ENCODE results near the gene SIAE. TPM values are rescaled to one million over a fixed set of nuclear protein-coding genes. Genes with fewer than 3 reads are reported as not detected.

The SIAE gene
- total RNA-seq, 4 donors from 2014 or later = 2.7 to 7.5 (median 4.0) TPM

DNA sequence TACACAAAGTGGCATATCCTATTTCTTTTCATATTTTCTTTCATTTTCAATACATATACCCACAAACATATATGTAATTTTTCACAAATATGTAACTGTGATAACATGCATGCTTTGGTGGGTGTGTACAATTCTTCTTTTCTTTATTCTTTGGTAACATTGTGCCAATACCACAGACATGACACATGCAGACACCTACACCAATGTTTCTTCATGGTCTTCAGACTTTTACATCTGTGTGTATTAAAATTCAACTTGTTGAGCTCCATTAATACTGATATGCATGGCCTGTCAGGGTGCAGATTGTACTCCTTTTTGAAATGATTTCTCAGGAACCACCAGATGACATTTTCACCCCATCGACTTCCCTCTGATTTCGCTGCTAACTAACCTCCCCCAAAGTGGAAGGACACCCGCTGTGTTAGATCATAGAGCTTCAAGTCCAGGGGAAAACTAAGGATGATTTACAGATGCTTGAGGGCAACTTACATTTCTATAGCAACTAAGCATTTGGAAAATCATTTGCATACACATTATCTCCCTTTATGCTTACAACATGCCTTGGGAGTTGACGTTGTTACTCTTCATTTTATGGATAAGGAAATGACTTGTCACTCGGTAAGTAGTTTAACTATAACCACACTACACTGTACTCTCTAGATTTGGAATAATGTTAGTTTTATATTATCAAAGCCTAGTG, 72.8 kb downstream of the SIAE start:
- Histone ChIP-seq H3K27me3 (peaks cover 9% of the 10 kb centered on the region), H3K9me3 (no peaks in the 10 kb centered on the region), H3K36me3 (no peaks in the 10 kb centered on the region), H3K4me1 (no peaks in the 10 kb centered on the region), H3K27ac (no peak overlapping the region), H3K4me3 (no peak overlapping the region)
- TF ChIP-seq, protein P1, sequence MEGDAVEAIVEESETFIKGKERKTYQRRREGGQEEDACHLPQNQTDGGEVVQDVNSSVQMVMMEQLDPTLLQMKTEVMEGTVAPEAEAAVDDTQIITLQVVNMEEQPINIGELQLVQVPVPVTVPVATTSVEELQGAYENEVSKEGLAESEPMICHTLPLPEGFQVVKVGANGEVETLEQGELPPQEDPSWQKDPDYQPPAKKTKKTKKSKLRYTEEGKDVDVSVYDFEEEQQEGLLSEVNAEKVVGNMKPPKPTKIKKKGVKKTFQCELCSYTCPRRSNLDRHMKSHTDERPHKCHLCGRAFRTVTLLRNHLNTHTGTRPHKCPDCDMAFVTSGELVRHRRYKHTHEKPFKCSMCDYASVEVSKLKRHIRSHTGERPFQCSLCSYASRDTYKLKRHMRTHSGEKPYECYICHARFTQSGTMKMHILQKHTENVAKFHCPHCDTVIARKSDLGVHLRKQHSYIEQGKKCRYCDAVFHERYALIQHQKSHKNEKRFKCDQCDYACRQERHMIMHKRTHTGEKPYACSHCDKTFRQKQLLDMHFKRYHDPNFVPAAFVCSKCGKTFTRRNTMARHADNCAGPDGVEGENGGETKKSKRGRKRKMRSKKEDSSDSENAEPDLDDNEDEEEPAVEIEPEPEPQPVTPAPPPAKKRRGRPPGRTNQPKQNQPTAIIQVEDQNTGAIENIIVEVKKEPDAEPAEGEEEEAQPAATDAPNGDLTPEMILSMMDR (IDR thresholded peaks at IDR 0.05) = no peak
- TF ChIP-seq POLR2A (IDR thresholded peaks at IDR 0.05) = no peak
- no peak for ATAC-seq
- 31 to 58% methylated on average over 4 to 5 of the region's 5 CpGs for WGBS, 2 donors (ENCODE audit: low coverage in 1 of 2)

DNA sequence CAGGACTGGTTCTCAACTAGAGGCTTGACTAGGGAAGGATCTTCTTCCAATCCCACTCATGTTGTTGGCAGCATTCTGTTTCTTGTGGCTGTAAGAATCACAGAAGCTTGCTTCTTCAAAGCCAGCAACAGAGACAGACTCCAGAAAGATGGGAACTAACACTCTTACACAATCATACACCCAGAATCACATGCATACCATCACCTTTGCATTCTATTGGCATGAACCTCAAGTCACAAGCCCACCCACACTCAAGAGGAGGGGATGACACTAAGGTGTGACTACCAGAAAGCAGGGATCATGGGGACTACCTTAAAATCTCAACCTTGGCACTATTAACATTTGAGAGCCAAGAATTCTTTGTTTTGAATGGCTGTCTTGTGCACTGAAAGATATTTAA, 75.9 kb downstream of the SIAE start:
- Histone ChIP-seq H3K27ac (no peak overlapping the region), H3K27me3 (peaks cover 30% of the 10 kb centered on the region), H3K9me3 (no peaks in the 10 kb centered on the region), H3K36me3 (no peaks in the 10 kb centered on the region), H3K4me3 (no peak overlapping the region), H3K4me1 (no peaks in the 10 kb centered on the region)
- ATAC-seq = no peak
- TF ChIP-seq, protein P1 (IDR thresholded peaks at IDR 0.05) = no peak
- no peak for TF ChIP-seq EP300 (IDR thresholded peaks at IDR 0.05)
- no peak for TF ChIP-seq POLR2A (IDR thresholded peaks at IDR 0.05)
- TF ChIP-seq POLR2AphosphoS5 (IDR thresholded peaks at IDR 0.05) = no peak

DNA sequence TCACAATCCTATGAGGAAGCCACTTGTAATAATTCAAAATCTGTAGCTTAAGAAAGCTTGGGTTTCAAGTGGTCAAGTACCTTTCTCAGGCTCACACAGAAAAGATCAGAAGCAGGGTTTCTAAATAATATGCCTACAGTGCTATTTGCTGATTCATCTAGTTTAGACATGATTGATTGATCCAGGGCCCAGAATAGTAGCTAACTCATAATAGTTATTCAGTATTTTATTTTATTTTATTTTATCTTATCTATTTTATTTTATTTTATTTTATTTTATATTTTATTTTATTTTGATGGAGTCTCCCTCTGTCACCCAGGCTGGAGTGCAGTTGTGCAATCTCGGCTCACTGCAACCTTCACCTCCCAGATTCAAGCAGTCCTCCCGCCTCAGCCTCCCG, 78.2 kb downstream of the SIAE start:
- 80% methylated on average over 1 of the region's 3 CpGs; no CpG with 5 or more reads in 1 of the 2 donors for WGBS, 2 donors (ENCODE audit: low coverage in 1 of 2)
- H3K36me3 ChIP-seq = no peaks in the 10 kb centered on the region
- no peak for ATAC-seq

GRCh38 chr11:124592627-124593026, 80.9 kb downstream of the SIAE start:
- H3K4me3 ChIP-seq = no peak overlapping the region
- TF ChIP-seq POLR2AphosphoS5 (IDR thresholded peaks at IDR 0.05) (no peak), POLR2A (IDR thresholded peaks at IDR 0.05) (no peak), EP300 (IDR thresholded peaks at IDR 0.05) (no peak)
- TF ChIP-seq, protein P1 (IDR thresholded peaks at IDR 0.05) = no peak
- 87 to 92% methylated on average over 4 to 6 of the region's 6 CpGs for WGBS, 2 donors (ENCODE audit: low coverage in 1 of 2)
- H3K4me1 ChIP-seq = no peaks in the 10 kb centered on the region
- H3K36me3 ChIP-seq = no peaks in the 10 kb centered on the region
- H3K27ac ChIP-seq = no peak overlapping the region
- ATAC-seq = no peak
- peaks cover 44% of the 10 kb centered on the region for H3K27me3 ChIP-seq
- no peaks in the 10 kb centered on the region for H3K9me3 ChIP-seq

More for the DNA sequence above, 78.2 kb downstream of the SIAE start:
- H3K4me1 ChIP-seq = no peaks in the 10 kb centered on the region
- no peak overlapping the region for H3K4me3 ChIP-seq
- no peaks in the 10 kb centered on the region for H3K9me3 ChIP-seq
- peaks cover 36% of the 10 kb centered on the region for H3K27me3 ChIP-seq
- no peak overlapping the region for H3K27ac ChIP-seq
- no peak for TF ChIP-seq POLR2AphosphoS5 (IDR thresholded peaks at IDR 0.05)
- TF ChIP-seq EP300 (IDR thresholded peaks at IDR 0.05) = no peak
- TF ChIP-seq, protein P1 (IDR thresholded peaks at IDR 0.05) = no peak
- TF ChIP-seq POLR2A (IDR thresholded peaks at IDR 0.05) = no peak

DNA sequence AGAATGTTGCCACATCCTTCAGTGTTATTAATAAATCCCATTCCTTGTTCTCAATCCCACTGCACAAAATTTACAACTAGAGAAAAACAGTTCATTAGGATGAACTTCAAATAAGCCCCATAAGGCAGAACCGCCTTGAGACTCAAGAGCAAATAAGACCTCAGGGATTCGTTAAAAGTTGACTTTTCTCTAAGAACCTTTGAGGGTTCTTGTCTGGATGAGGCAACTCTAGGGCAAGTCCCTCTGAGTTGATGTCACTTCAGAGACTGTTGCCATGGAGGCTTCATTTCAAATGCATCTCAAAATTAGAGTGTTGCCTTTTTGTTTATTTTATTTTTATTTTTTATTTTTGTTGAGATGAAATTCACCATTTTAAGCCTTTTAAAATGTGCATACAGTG, 82.1 kb downstream of the SIAE start:
- WGBS, 2 donors (ENCODE audit: low coverage in 1 of 2) = 76 to 100% methylated on average over 2 of the region's 2 CpGs
- ATAC-seq = no peak
- no peak for TF ChIP-seq EP300 (IDR thresholded peaks at IDR 0.05)
- TF ChIP-seq, protein P1 (IDR thresholded peaks at IDR 0.05) = no peak
- TF ChIP-seq POLR2AphosphoS5 (IDR thresholded peaks at IDR 0.05) = no peak
- no peak for TF ChIP-seq POLR2A (IDR thresholded peaks at IDR 0.05)
- peaks cover 49% of the 10 kb centered on the region for H3K27me3 ChIP-seq
- no peak overlapping the region for H3K27ac ChIP-seq
- no peaks in the 10 kb centered on the region for H3K36me3 ChIP-seq
- no peaks in the 10 kb centered on the region for H3K4me1 ChIP-seq
- H3K9me3 ChIP-seq = no peaks in the 10 kb centered on the region
- no peak overlapping the region for H3K4me3 ChIP-seq

All from gastroesophageal sphincter (tissue), 4 donors.